Activated naive CD4-positive, alpha-beta T cell treated with Interleukin-2 at 50 U/mL for 16 hours (primary cell): ENCODE measurements around the gene KNSTRN.

Experiments used
- DNase-seq: peaks from one replicate; pipeline ENCODE4 v3.0.0-alpha.2; 2020

KNSTRN gene

GRCh38 chr15:40405501-40406381 is 23.2 kb downstream of the KNSTRN start, which contains the start of gene IVD:
Gene IVD (plus strand): TSS chr15:40405795. CDS start chr15:40405828, 33 bp downstream.
- DNase-seq, result peak; percentile 92

GRCh38 chr15:40407330-40407990 is 24.9 kb downstream of the KNSTRN start:
- DNase-seq, result no peak

- DNase-seq, result no peak
Observed at GRCh38 chr15:40409366-40409765, 26.8 kb downstream of the KNSTRN start.

DNA sequence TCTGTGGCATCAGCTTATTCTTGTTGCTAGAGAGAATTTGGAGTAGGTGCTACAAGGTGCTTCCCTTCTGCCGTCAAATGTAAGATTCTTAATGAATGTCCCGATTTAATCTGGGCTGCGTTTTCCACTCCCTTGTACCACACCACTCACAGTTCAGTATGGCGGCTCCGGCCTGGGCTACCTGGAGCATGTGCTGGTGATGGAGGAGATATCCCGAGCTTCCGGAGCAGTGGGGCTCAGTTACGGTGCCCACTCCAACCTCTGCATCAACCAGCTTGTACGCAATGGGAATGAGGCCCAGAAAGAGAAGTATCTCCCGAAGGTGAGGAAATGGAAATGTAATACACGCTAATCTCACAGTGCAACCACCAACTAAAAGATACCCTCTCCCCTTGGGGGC is 28.0 kb downstream of the KNSTRN start:
- no peak for DNase-seq

GRCh38 chr15:40412095-40412759 is 29.7 kb downstream of the KNSTRN start:
- no peak for DNase-seq

DNA sequence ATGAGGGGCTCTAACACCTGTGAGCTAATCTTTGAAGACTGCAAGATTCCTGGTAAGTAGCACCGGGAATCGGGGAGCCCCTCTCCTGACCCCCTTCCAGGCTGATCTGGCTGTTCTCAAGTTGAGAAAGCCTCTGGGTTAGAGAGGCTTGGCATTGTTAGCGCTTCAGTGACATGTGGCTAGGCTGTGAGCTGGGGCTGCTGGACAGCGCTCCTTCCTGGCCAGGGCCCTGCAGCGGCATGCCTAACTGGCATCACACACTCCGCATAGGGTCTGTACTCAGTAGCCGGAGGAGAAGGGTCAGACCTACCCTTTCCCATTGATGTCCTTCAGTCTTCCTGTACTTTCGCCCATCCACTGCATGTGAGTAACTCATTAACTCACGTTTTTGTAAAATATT is 30.5 kb downstream of the KNSTRN start:
- DNase-seq, result no peak

DNA sequence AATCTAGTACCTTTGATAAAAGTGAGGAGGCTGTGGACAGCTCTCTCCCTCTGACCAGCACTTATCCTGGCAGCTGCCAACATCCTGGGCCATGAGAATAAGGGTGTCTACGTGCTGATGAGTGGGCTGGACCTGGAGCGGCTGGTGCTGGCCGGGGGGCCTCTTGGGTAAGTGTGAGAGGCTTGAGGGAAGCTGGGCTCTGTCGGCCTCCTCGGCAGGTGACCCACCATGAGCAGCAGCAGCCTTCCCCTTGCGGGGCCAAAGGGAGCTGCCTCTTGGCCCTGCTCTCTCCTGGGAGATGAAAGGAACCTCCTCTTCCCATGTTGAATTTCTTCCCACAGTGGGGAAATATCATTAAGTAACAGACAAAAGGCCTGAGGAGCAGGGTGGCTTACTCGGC is 32.3 kb downstream of the KNSTRN start:
- DNase-seq, result no peak

DNA sequence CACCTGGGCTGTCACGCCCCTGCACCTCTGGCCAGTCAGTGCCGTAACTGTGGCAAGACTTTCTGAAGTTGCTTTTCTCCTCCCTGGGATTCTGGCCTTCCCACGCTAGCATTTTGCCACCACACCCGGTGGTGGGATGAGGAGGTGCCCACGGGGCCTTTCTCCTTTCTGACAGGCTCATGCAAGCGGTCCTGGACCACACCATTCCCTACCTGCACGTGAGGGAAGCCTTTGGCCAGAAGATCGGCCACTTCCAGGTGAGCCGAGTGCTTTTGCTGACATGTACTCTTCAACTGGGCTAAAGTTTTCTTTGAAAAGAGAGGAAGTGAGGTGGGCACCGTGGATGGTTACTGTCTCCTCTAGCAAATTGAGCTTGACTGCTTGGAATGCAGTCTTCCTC is 32.7 kb downstream of the KNSTRN start:
- DNase-seq, result no peak

DNA sequence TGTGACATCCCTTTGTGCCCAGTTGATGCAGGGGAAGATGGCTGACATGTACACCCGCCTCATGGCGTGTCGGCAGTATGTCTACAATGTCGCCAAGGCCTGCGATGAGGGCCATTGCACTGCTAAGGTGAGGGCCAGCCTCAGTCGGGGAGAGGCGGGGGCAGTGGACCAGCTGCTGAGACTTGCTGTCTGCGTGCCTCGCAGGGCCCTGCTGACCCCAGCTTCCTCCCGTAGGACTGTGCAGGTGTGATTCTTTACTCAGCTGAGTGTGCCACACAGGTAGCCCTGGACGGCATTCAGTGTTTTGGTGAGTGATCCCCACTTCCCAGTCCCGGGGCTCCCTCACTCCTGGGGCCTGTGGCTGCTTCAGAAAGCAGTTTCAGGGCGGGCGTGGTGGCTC is 33.5 kb downstream of the KNSTRN start:
- no peak for DNase-seq

- no peak for DNase-seq
Observed at GRCh38 chr15:40418126-40418525, 35.6 kb downstream of the KNSTRN start.

DNA sequence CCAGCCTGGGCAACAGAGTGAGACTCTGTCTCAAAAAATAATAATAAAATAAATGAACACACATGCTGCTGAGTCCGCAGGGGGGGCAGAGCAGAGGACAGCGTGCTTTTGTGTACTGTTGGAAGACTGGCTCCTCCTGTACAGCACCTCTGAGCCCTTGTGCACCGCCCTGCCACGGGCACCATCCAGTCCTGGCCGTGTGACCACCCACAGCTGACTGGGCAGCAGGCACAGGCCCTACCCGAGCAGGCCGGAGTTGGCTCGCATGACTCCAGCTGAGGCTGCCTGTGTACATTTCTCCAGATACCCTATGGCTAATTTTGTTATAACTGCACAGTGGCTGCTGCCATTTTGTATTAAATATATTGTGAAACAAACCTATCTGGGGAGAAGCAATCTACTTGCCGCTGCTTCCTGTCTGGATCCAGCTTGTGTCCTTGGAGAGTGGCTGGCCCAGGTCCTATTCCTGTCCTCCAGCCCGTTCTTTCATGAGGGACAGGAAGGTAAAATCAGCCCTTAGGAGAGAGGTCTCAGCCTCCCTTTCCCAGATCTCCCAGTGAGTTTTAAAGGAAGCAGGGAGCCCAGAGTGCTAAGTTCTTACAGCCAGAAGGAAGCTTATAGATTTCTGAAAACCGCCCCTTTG is 37.7 kb downstream of the KNSTRN start:
- DNase-seq, result no peak

GRCh38 chr15:40420793-40421192 is 38.3 kb downstream of the KNSTRN start:
- DNase-seq, result no peak

DNA sequence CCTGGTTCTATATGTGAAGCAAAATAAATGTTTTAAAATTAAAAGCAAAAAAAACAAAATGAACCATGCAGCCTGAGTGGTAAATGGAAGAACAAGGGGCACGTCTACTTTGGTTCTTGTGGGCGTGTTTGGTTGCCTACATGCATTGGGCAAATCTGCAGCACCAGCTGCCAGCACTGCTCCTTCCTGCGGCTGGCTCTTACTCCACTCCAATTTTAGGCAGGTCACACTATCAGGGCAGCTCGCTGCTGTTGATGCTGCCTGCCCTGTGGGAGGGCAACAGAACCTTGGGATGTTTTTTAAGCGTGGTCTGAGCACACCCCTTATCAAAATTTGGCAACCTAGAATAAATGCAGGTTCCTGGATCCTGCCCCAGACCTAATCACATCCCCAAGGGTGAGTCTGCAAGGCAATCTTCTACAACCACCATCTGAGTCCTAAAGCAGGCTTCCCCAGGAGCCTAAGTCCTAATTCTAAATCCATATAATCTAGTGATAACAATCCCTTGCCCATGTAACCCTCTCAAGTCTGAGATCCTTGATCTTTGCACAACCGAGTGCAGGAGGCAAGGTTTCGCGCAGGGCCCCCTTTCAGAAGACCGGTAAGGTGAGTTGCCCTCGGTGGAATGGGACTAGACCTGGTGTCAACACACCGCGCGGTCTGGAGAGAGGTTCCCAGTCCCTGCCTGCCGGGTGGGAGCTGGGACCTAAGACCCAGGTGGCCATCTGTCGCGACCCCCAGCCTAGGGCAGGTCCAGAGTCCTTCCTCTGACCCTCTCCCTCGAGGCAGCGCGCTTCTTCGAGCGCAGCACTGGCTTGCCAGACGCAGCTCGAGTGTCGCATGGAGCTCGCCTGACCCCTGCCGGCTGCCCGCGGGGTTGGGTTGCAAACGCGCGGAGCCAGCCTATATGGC is 39.0 kb downstream of the KNSTRN start:
- DNase-seq, result peak; percentile 84

- DNase-seq, result no peak
Observed at GRCh38 chr15:40424483-40425115, 42.1 kb downstream of the KNSTRN start.

- DNase-seq, result no peak
Observed at GRCh38 chr15:40425681-40426080, 43.2 kb downstream of the KNSTRN start.

GRCh38 chr15:40427188-40427587 is 44.7 kb downstream of the KNSTRN start:
- no peak for DNase-seq

- no peak for DNase-seq
Observed at GRCh38 chr15:40428185-40428584, 45.7 kb downstream of the KNSTRN start.

- no peak for DNase-seq
Observed at GRCh38 chr15:40429068-40429710, 46.7 kb downstream of the KNSTRN start.

- DNase-seq, result no peak
Observed at GRCh38 chr15:40430271-40430805, 47.8 kb downstream of the KNSTRN start.

- no peak for DNase-seq
Observed at GRCh38 chr15:40435023-40435709, 52.6 kb downstream of the KNSTRN start.
